Epithelial cell of proximal tubule (primary cell): ENCODE data around the gene GUF1. TPM values are rescaled to one million over a fixed set of nuclear protein-coding genes. Genes with fewer than 3 reads are reported as not detected.

ENCODE experiments used
- DNase-seq: peaks from one replicate; pipeline ENCODE4 v3.0.0-alpha.2; 2011; ENCODE audit warnings: low read depth
- H3K4me3 ChIP-seq: 2 replicates; pipeline ENCODE4 v1.5.1; 2011; ENCODE audit warnings: low read depth, mild to moderate bottlenecking, low read length
- CTCF ChIP-seq: conservative IDR thresholded peaks from 2 replicates; pipeline ENCODE4 v1.5.1; 2012; ENCODE audit warnings: low read depth, mild to moderate bottlenecking, low read length
- total RNA-seq: library from RNA; depleted of rRNA; stranded (reverse); fragments of >200 nt; gene quantifications from 2 replicates; pipeline ENCODE4 v1.2.3, GENCODE V29; 2015

The GUF1 gene
- total RNA-seq, 1 donor from 2014 or later, result 15.3 TPM

DNA sequence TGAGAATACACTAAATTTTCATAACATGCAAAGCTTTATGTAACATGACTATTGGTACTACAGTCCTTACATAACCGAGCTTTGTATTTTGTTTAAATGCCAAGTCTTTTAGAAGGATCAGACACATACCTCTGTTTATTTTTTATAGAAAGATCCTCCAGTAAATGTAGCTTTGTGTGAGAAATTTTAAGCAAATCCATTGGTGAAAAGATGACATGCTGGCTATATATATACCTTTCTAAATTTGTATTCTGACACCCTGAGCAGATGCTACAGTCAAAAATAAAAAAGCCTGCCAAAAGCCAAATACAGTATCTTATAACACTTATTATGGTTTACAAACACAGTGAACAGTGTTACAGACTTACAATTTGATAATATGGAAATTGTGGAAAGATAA is 26.8 kb upstream of the GUF1 start, which contains the start of gene YIPF7:
Gene YIPF7, minus strand, starts transcription at position 201 of the 400 bp plus-strand sequence. CDS start 1,525 bp downstream, outside the sequence.
- TF ChIP-seq CTCF, result no peak
- no peak for DNase-seq
- H3K4me3 ChIP-seq, result no peak within 1 kb of the TSS

DNA sequence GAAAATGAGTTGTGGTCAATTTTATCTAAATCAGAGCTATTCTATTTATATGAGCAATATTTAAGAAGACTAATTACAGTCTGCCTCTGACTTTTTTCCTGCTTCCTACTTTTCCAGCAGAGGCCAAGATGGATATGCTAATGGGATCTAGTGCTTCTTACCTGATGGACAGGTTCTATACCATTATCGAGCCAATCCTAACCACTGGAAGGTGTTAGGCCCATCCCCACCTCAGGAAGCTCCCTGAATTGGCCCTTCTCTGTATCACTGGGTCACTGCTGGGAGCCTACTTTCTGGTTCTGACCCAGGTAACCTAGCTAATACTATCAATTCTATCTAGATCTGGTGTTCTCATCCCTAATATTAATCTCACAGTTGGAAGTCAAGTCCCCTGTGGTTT is 26.2 kb upstream of the GUF1 start:
- TF ChIP-seq CTCF, result no peak
- H3K4me3 ChIP-seq, result no peak overlapping the region
- DNase-seq, result no peak

DNA sequence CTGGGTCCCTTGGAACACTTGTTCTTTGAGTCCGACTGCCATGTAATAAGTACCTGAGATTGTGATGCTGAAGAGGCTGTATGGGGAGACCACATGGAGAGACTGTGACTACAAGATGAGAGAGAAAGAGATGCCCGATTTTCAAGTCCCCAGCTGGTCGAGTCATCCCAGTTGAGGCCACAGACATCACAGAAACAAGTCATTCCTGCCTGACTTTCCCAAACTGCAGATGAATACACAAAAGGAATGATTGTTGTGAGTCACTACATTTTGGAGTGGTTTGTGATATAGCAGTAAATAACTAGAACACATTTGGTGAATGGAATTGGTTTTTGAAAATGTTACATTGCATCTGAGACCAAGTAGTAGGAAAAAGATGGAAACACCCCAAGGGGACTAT is 17.8 kb upstream of the GUF1 start:
- DNase-seq, result no peak
- no peak for TF ChIP-seq CTCF

GRCh38 chr4:44661940-44662622 is 16.1 kb upstream of the GUF1 start:
- no peak for DNase-seq
- no peak for TF ChIP-seq CTCF
- no peak overlapping the region for H3K4me3 ChIP-seq

More for the DNA sequence above, 17.8 kb upstream of the GUF1 start:
- no peak overlapping the region for H3K4me3 ChIP-seq

DNA sequence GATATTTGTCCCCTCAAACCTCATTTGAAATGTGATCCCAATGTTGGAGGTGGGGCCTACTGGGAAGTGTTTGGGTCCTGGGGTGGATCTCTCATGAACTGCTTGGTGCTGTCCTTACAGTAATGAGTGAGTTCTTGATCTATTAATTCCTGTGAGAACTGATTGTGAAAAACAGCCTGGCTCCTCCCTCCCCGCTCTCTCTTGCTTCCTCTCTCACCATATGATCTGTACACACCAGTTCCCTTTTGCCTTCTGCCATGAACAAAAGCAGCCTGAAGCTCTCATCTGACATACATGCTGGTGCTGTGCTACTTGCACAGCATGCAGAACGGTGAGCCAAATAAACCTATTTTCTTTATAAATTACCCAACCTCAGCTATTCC is 15.6 kb upstream of the GUF1 start:
- no peak for TF ChIP-seq CTCF
- no peak for DNase-seq
- H3K4me3 ChIP-seq, result no peak overlapping the region

DNA sequence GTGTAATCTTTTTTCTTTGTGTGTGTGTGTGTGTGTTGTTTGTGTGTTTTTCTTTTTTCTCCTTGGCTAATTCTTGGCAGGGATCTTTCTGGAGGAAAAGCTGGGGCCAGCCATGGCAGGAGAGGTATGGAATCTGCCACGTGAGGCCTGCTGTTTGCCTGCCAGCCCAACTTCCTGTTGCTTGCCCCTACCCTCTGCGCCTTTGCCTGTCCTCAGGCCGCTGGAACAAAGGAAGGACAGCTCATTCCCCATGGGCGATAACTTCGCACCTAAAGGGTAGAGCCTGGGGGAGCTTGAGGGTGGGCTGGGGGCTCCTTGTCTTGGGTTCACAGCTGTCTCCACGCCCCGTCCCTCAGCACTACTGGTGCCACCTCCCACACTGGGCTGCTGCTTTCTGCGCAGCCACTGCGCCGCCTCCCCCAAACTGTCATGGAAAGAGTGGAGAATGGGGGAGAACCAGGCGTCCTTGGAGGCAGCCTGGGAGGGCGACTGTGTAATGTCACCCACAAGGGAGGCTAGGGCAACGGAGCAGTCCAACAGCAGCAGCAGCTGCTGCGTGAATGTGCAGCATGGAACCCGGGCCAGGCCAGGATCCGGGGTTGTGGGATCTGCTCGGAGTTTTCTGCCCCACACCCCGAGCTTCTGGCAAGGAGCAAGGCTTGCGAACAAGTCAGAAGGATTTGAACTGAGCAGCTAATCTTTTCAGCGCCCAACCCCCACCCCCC is 14.5 kb upstream of the GUF1 start:
- no peak overlapping the region for H3K4me3 ChIP-seq
- TF ChIP-seq CTCF, result no peak
- no peak for DNase-seq
